Activated CD8-positive, alpha-beta memory T cell treated with anti-CD3 and anti-CD28 coated beads, Interleukin-2, amount 10 ng/mL, durations not matched to agents 7 days and 5 days (primary cell): ENCODE results near the gene MINK1. TPM values are rescaled to one million over a fixed set of nuclear protein-coding genes. Genes with fewer than 3 reads are reported as not detected.

ENCODE experiments used
- ATAC-seq: fragments of 150-1000 bp; cut with Tn5 transposase; one replicate; pipeline ENCODE4 v1.10.0; 2021; ENCODE audit warnings: moderate library complexity
- CTCF ChIA-PET: fragments of 350-600 bp; sonication (Branson Sonifier 250); formaldehyde crosslinking; loops from one replicate; lab custom pipeline; 2021; ENCODE audit warnings: antibody characterized with exemption; lab: Charles Lee
- DNase-seq: peaks from one replicate; pipeline ENCODE4 v3.0.0-alpha.2; 2020
- H3K27ac Mint-ChIP-seq: one replicate; pipeline ENCODE4 v1.8.0; 2021; ENCODE audit warnings: mild to moderate bottlenecking, mixed read lengths
- H3K27me3 Mint-ChIP-seq: one replicate; pipeline ENCODE4 v1.8.0; 2021; ENCODE audit warnings: mixed read lengths
- H3K36me3 Mint-ChIP-seq: one replicate; pipeline ENCODE4 v1.8.0; 2021; ENCODE audit warnings: mild to moderate bottlenecking, mixed read lengths
- H3K4me1 Mint-ChIP-seq: one replicate; pipeline ENCODE4 v1.8.0; 2021; ENCODE audit warnings: mixed read lengths
- H3K4me3 Mint-ChIP-seq: one replicate; pipeline ENCODE4 v1.8.0; 2021; ENCODE audit warnings: mild to moderate bottlenecking, moderate library complexity, mixed read lengths
- H3K9me3 Mint-ChIP-seq: one replicate; pipeline ENCODE4 v1.8.0; 2022; ENCODE audit warnings: low read depth, mixed read lengths
- total RNA-seq, 2 experiments: library from RNA; stranded (reverse); gene quantifications; one replicate each; pipeline ENCODE4 v1.2.3, GENCODE V29; 2021

The MINK1 gene
- total RNA-seq, 2 experiments from 2014 or later: 87.4 to 107 TPM

- peaks cover 34% of the 10 kb centered on the region for H3K4me1 Mint-ChIP-seq
- H3K4me3 Mint-ChIP-seq: no peak overlapping the region
- DNase-seq (no peak), ATAC-seq (no peak)
- H3K9me3 Mint-ChIP-seq: no peaks in the 10 kb centered on the region
- no peaks in the 10 kb centered on the region for H3K27me3 Mint-ChIP-seq
- peaks cover 11% of the 10 kb centered on the region for H3K36me3 Mint-ChIP-seq
- H3K27ac Mint-ChIP-seq: no peak overlapping the region
- CTCF ChIA-PET: no interaction called here
These were observed 9.2 kb downstream of the MINK1 start for GRCh38 chr17:4842376-4842775.

DNA sequence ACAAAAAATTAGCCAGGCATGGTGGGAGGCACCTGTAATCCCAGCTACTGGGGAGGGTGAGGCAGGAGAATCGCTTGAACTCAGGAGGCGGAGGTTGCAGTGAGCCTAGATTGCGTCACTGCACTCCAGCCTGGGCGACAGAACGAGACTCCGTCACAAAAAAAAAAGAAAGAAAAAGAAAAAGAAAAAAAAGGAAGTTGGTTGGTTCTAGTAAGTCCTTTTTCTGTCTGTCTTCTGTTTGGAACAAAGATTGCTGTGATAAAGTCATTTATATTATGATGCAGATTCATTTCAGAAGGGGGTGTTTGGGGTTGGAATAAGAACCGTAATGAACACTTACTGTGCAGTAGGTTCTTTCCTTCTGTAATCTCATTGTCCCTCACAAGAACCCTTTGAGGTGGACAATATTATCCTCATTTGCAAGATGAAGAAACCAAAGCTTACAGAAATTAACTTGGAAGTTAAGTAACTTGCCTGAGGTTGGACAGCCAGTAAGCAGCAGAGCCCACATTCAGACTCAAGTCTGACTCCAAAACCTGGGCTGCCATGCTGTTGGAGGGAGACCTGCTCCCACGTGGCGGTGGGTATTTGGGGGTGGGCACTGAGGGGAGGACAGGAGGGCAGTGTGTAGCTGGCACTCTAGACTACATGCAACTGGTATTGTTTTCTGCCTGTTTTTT lies 10.3 kb downstream of the MINK1 start:
- no peak for DNase-seq
- Mint-ChIP-seq H3K4me1 (peaks cover 34% of the 10 kb centered on the region), H3K27me3 (no peaks in the 10 kb centered on the region), H3K4me3 (no peak overlapping the region), H3K27ac (no peak overlapping the region), H3K9me3 (no peaks in the 10 kb centered on the region), H3K36me3 (peaks cover 5% of the 10 kb centered on the region)
- CTCF ChIA-PET: no interaction called here
- ATAC-seq: no peak

DNA sequence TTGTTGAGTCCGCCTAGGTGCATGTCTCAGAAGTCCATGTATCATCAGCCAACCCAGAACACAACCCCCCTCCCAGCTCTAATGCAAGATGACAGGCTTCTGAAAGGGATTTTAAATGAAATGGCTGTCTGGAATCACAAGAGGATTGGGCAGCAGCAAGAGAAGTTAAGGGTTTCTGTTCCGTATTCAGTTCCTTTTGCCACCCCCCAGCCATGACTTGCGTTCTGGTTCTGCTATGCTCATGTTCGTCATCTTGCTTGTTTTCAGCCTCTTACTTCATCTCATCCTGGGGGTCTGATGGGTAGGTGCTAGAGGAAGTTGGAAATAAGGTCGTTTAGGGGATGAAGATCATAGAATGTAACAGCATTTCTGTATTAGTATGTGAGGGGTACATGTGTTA lies 12.0 kb downstream of the MINK1 start:
- H3K27ac Mint-ChIP-seq: no peak overlapping the region
- DNase-seq (no peak), ATAC-seq (no peak)
- H3K27me3 Mint-ChIP-seq: peaks cover 4% of the 10 kb centered on the region
- no peak overlapping the region for H3K4me3 Mint-ChIP-seq
- no peaks in the 10 kb centered on the region for H3K9me3 Mint-ChIP-seq
- CTCF ChIA-PET: no interaction called here
- peaks cover 7% of the 10 kb centered on the region for H3K36me3 Mint-ChIP-seq
- peaks cover 22% of the 10 kb centered on the region for H3K4me1 Mint-ChIP-seq

DNA sequence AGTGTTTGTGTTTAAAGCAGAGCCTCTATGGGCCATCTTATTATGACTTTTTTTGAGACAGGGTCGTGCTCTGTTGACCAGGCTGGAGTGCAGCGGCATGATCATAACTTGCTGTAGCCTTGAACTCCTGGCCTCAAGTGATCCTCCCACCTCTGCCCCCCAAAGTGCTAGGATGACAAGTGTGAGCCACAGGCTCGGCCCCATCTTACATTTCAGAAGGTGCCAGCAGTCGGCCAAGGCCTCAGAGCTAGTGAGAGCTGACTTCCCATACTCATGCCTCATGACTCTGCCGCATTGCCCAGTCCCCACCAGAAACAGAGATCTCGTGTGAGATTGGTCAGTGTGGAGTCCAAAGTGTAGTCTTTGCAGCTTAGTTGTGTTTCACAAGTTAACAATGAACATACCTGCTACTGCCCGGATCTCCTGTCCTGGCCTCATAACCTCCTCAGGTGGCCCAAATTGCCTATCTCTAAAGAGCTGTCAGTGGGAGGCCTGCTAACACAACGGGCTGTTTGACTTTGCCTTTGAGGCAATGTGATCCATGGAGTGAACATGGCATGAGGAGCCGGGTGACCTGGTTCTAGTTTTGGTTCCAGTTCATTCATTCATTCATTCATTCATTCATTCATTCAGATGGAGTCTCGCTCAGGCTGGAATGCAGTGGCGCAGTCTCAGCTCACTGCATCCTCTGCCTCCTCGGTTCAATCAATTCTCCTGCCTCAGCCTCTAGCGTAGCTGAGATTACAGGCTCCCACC lies 13.7 kb downstream of the MINK1 start:
- no peak overlapping the region for H3K27ac Mint-ChIP-seq
- CTCF ChIA-PET: interaction anchor here (1.1 kb wide), 1 partner anchor 56 kb away, joined by 3 read pairs; the partner anchor contains the start of gene CHRNE
- ATAC-seq (no peak), DNase-seq (no peak)
- H3K4me3 Mint-ChIP-seq: no peak overlapping the region
- no peaks in the 10 kb centered on the region for H3K9me3 Mint-ChIP-seq
- H3K36me3 Mint-ChIP-seq: peaks cover 17% of the 10 kb centered on the region
- H3K4me1 Mint-ChIP-seq: peaks cover 6% of the 10 kb centered on the region
- H3K27me3 Mint-ChIP-seq: peaks cover 4% of the 10 kb centered on the region

GRCh38 chr17:4849011-4849536 lies 15.9 kb downstream of the MINK1 start:
- Mint-ChIP-seq H3K27ac (no peak overlapping the region), H3K4me1 (peaks cover 11% of the 10 kb centered on the region), H3K4me3 (no peak overlapping the region), H3K36me3 (peaks cover 24% of the 10 kb centered on the region), H3K27me3 (peaks cover 4% of the 10 kb centered on the region), H3K9me3 (peaks cover 5% of the 10 kb centered on the region)
- CTCF ChIA-PET: no interaction called here
- ATAC-seq: no peak
- DNase-seq: no peak

GRCh38 chr17:4850246-4850645 lies 17.1 kb downstream of the MINK1 start:
- H3K27me3 Mint-ChIP-seq: peaks cover 4% of the 10 kb centered on the region
- H3K36me3 Mint-ChIP-seq: peaks cover 28% of the 10 kb centered on the region
- DNase-seq: no peak
- peaks cover 11% of the 10 kb centered on the region for H3K4me1 Mint-ChIP-seq
- CTCF ChIA-PET: no interaction called here
- peaks cover 5% of the 10 kb centered on the region for H3K9me3 Mint-ChIP-seq
- ATAC-seq: no peak
- H3K4me3 Mint-ChIP-seq: no peak overlapping the region
- no peak overlapping the region for H3K27ac Mint-ChIP-seq

DNA sequence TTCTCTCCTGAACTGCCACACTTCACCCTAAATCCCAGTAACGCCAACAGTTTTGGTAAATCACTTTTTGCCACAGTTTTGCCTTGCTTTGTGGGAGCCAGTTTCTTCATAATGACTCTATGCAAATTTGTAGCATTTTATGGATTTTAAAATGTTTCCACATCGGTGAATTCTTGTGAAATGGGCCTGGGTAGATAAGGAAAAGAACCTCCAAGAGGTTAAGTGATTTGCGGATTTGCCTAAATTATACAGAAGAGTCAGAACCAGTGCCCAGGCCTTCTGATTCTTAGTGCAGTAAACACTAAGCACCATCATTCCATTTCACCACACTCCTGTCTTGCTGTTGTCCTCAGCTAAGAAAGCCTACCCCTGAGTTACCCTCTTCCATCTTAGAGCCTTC lies 17.9 kb downstream of the MINK1 start:
- CTCF ChIA-PET: no interaction called here
- Mint-ChIP-seq H3K4me3 (no peak overlapping the region), H3K27ac (peak overlapping the region; percentile 20), H3K4me1 (peaks cover 11% of the 10 kb centered on the region), H3K36me3 (peaks cover 28% of the 10 kb centered on the region), H3K27me3 (peaks cover 4% of the 10 kb centered on the region), H3K9me3 (peaks cover 5% of the 10 kb centered on the region)
- ATAC-seq (no peak), DNase-seq (no peak)

GRCh38 chr17:4852567-4853207 lies 19.5 kb downstream of the MINK1 start:
- Mint-ChIP-seq H3K9me3 (peaks cover 5% of the 10 kb centered on the region), H3K27ac (peak overlapping the region; percentile 71), H3K4me3 (no peak overlapping the region), H3K27me3 (peaks cover 4% of the 10 kb centered on the region), H3K36me3 (peaks cover 32% of the 10 kb centered on the region), H3K4me1 (peaks cover 13% of the 10 kb centered on the region)
- ATAC-seq (peak; percentile 12), DNase-seq (no peak)
- CTCF ChIA-PET: no interaction called here

DNA sequence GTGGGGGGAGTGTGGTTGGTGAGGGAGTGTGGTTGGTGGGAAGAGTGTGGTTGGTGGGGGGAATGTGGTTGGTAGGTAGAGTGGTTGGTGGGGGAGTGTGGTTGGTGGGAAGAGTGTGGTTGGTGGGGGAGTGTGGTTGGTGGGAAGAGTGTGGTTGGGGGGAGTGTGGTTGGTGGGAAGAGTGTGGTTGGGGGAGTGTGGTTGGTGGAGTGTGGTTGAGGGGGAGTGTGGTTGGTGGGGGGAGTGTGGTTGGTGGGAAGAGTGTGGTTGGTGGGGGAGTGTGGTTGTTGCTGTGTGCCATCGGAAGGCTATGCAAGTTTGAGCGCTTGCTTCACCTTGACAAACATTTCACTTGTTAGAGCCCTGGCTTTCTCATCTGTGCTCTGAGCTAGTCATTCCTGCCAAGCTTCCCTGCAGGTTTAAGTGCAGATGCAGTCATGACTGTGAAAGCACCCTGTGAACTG lies 20.1 kb downstream of the MINK1 start:
- Mint-ChIP-seq H3K27ac (no peak overlapping the region), H3K4me1 (peaks cover 16% of the 10 kb centered on the region), H3K27me3 (peaks cover 4% of the 10 kb centered on the region), H3K4me3 (no peak overlapping the region), H3K36me3 (peaks cover 32% of the 10 kb centered on the region), H3K9me3 (peaks cover 5% of the 10 kb centered on the region)
- CTCF ChIA-PET: no interaction called here
- DNase-seq (no peak), ATAC-seq (peak; percentile 16)

DNA sequence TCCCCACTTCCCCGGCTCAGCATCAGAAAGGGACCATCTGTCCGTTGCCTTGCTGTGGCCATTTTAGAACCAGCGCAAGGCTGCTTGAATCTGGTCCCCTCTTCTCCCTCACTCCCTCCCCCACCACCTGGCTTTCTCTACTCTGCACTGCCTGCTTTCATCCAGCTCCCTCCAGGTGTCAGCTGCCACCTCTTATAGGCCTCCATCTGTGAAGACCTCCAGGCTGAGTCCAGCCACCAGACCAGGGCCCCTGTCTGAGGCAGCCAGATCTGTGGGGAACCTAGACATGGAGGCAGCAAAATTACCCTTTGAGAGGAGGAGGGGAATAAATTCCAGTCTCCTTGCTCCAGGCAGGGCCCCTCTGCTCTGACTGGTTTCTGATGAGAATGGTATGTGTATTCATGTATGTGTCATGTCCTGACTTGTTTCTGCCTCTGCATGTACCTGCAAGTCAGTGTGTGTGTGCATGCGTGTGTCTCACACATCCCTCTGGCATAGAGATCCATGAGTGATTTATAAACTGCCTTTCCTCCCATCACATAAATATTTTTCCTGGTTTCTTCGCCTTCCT lies 21.1 kb downstream of the MINK1 start:
- Mint-ChIP-seq H3K36me3 (peaks cover 32% of the 10 kb centered on the region), H3K4me1 (peaks cover 16% of the 10 kb centered on the region), H3K27me3 (peaks cover 4% of the 10 kb centered on the region), H3K27ac (no peak overlapping the region), H3K9me3 (peaks cover 5% of the 10 kb centered on the region), H3K4me3 (no peak overlapping the region)
- DNase-seq (no peak), ATAC-seq (no peak)
- CTCF ChIA-PET: no interaction called here

DNA sequence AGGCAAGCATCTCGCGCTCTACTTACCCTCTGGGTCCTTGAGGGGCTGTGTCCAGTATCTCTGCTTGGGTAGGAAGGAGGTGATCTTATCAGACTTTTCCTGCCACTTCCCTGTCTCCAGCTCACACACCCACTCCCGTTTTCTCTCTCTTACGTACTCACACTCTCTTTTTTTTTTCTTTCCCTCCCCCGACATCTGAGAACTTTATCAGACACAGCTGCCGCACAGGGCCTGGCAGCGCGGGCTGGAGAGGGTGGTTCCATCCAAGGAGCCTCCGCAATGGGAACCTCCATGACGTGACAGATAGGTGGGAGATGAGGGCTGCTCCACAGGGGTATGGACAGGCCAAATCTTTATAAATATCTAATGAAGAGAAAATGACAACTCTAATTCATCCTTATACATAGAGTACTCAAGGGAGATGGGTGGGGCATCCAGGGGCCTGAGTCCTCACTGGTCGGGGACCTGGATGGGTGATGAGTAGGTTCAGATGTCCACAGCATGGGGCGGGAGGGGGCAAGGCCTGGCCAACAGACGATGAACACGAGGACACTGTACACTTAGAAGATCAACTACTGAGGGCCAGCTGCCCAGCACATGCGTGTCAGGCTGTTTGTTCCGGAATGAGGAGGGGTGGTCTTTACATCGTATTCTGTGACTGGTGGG lies 23.3 kb downstream of the MINK1 start:
- peaks cover 21% of the 10 kb centered on the region for H3K36me3 Mint-ChIP-seq
- CTCF ChIA-PET: interaction anchor here (1.8 kb wide), 1 partner anchor 16 kb away, joined by 5 read pairs; no protein-coding TSS in a partner anchor

GRCh38 chr17:4856937-4857314 lies 23.8 kb downstream of the MINK1 start:
- DNase-seq (no peak), ATAC-seq (no peak)
- H3K27me3 Mint-ChIP-seq: no peaks in the 10 kb centered on the region
- CTCF ChIA-PET: interaction anchor here (1.8 kb wide), 1 partner anchor 17 kb away, joined by 5 read pairs; no protein-coding TSS in a partner anchor
- peaks cover 19% of the 10 kb centered on the region for H3K36me3 Mint-ChIP-seq
- H3K9me3 Mint-ChIP-seq: peaks cover 5% of the 10 kb centered on the region
- H3K4me1 Mint-ChIP-seq: peaks cover 13% of the 10 kb centered on the region
- H3K4me3 Mint-ChIP-seq: no peak overlapping the region
- H3K27ac Mint-ChIP-seq: peak overlapping the region; percentile 11

More for the DNA sequence above, 23.3 kb downstream of the MINK1 start:
- Mint-ChIP-seq H3K27me3 (no peaks in the 10 kb centered on the region), H3K27ac (no peak overlapping the region), H3K4me1 (peaks cover 12% of the 10 kb centered on the region), H3K9me3 (peaks cover 5% of the 10 kb centered on the region), H3K4me3 (no peak overlapping the region)
- no peak for ATAC-seq
- DNase-seq: no peak
